SK-N-SH (cell line): ENCODE data around the gene ADPRHL1. TPM values are rescaled to one million over a fixed set of nuclear protein-coding genes. Genes with fewer than 3 reads are reported as not detected.

ENCODE experiments used
- CTCF ChIA-PET: fragments of 300-600, 350-600 bp; formaldehyde crosslinking; extraction: SDS; loops from one replicate; lab custom pipeline; 2021; lab: Yijun Ruan, JAX
- POLR2A ChIA-PET: fragments of 350-600 bp; sonication (Branson Sonifier 250); formaldehyde crosslinking; extraction: SDS; loops from one replicate; lab custom pipeline; 2020; ENCODE audit warnings: antibody characterized with exemption, inconsistent platforms; lab: Yijun Ruan, JAX
- DNase-seq: peaks from one replicate; pipeline ENCODE4 v3.0.0; 2012
- H2AFZ ChIP-seq: fragments of 200-600 bp; sonication (generic); 2 replicates; pipeline ENCODE4 v1.8.1; 2016; ENCODE audit warnings: antibody characterized with exemption, mild to moderate bottlenecking, low read depth
- H3F3A ChIP-seq: fragments of 200-600 bp; sonication (generic); replicated peaks from 2 replicates; pipeline ENCODE3; 2016; ENCODE audit warnings: antibody characterized with exemption, mild to moderate bottlenecking; ENCODE audit not compliant: insufficient read depth
- H3K27ac ChIP-seq, 2 experiments: fragments of 200-500 bp in 1 of 2; fragments of 200-600 bp in 1 of 2; sonication (Bioruptor generic) in 1 of 2; sonication (generic), shearing (Covaris generic) in 1 of 2; 2 replicates each; pipeline versions ENCODE4 v1.5.1 to v1.6.1; 2014 to 2016; ENCODE audit warnings: low read depth in 2 of 2, inconsistent platforms in 1 of 2, low read length in 1 of 2, mild to moderate bottlenecking in 1 of 2, mixed read lengths in 1 of 2
- H3K27me3 ChIP-seq: fragments of 200-600 bp; sonication (generic), shearing (Covaris generic); 2 replicates; pipeline ENCODE4 v1.6.1; 2016; ENCODE audit warnings: mixed run types; ENCODE audit not compliant: insufficient read depth
- H3K36me3 ChIP-seq, 2 experiments: fragments of 200-500 bp in 1 of 2; fragments of 200-600 bp in 1 of 2; sonication (Bioruptor generic) in 1 of 2; sonication (generic) in 1 of 2; replicated peaks in 1 of 2; 2 replicates each; pipeline versions ENCODE3 to v1.5.1; 2014 to 2016; ENCODE audit warnings: low read length in 1 of 2, mild to moderate bottlenecking in 1 of 2; ENCODE audit not compliant: insufficient read depth in 2 of 2, control insufficient read depth in 1 of 2
- H3K4me1 ChIP-seq, 2 experiments: fragments of 200-500 bp in 1 of 2; fragments of 200-600 bp in 1 of 2; sonication (Bioruptor generic) in 1 of 2; sonication (generic), shearing (Covaris generic) in 1 of 2; 2 replicates each; pipeline versions ENCODE4 v1.5.1 to v1.6.1; 2014 to 2016; ENCODE audit warnings: low read depth in 1 of 2, low read length in 1 of 2, mixed run types in 1 of 2; ENCODE audit not compliant: insufficient read depth in 2 of 2, control insufficient read depth in 1 of 2
- H3K4me2 ChIP-seq: fragments of 200-600 bp; sonication (generic), shearing (Covaris generic); 2 replicates; pipeline ENCODE4 v1.6.1; 2017; ENCODE audit warnings: mixed run types
- H3K4me3 ChIP-seq, 2 experiments: fragments of 200-500 bp in 1 of 2; fragments of 200-600 bp in 1 of 2; sonication (Bioruptor generic) in 1 of 2; sonication (generic), shearing (Covaris generic) in 1 of 2; 2 replicates each; pipeline versions ENCODE4 v1.5.1 to v1.8.1; 2014 to 2016; ENCODE audit warnings: low read depth in 2 of 2, inconsistent platforms in 1 of 2, low read length in 1 of 2, mild to moderate bottlenecking in 1 of 2, mixed read lengths in 1 of 2, moderate library complexity in 1 of 2
- H3K79me2 ChIP-seq: fragments of 200-600 bp; sonication (generic); 2 replicates; pipeline ENCODE4 v1.8.1; 2017; ENCODE audit warnings: mild to moderate bottlenecking; ENCODE audit not compliant: insufficient read depth
- H3K9ac ChIP-seq: fragments of 200-600 bp; sonication (generic); 2 replicates; pipeline ENCODE4 v1.6.1; 2017; ENCODE audit warnings: mixed run types
- H3K9me2 ChIP-seq: fragments of 200-600 bp; sonication (generic); 2 replicates; pipeline ENCODE4 v1.6.1; 2017; ENCODE audit warnings: mixed run types
- H3K9me3 ChIP-seq: fragments of 200-600 bp; sonication (generic); 2 replicates; pipeline ENCODE4 v1.6.1; 2017; ENCODE audit warnings: mixed run types, mild to moderate bottlenecking, moderate library complexity
- H4K20me1 ChIP-seq: fragments of 200-600 bp; sonication (generic); 2 replicates; pipeline ENCODE4 v1.6.1; 2017; ENCODE audit warnings: mild to moderate bottlenecking, mixed run types; ENCODE audit not compliant: insufficient read depth
- CHD2 ChIP-seq: fragments of 150-350 bp; IDR thresholded peaks from 2 replicates; pipeline ENCODE4 v1.6.1; 2018; ENCODE audit warnings: low read length; ENCODE audit not compliant: partially characterized antibody
- FOXM1 ChIP-seq: IDR thresholded peaks from 2 replicates; pipeline ENCODE4 v1.4.0; 2012; ENCODE audit warnings: low read depth, mild to moderate bottlenecking
- GATA2 ChIP-seq: sonication (generic); formaldehyde crosslinking; IDR thresholded peaks from 2 replicates; pipeline ENCODE4 v1.5.0; 2020; ENCODE audit warnings: mild to moderate bottlenecking, missing genetic modification reagents
- JUND ChIP-seq: IDR thresholded peaks from 2 replicates; pipeline ENCODE4 v1.4.0; 2012
- MXI1 ChIP-seq: IDR thresholded peaks from 2 replicates; pipeline ENCODE4 v1.6.1; 2012; ENCODE audit warnings: mild to moderate bottlenecking, low read depth, low read length, improper control_type of control experiment
- NFIC ChIP-seq: IDR thresholded peaks from 2 replicates; pipeline ENCODE4 v1.4.0; 2012; ENCODE audit warnings: borderline replicate concordance
- POLR2AphosphoS5 ChIP-seq: IDR thresholded peaks from 2 replicates; pipeline ENCODE4 v1.6.1; 2012; ENCODE audit warnings: low read depth, low read length
- RFX5 ChIP-seq: IDR thresholded peaks from 2 replicates; pipeline ENCODE4 v1.6.1; 2012; ENCODE audit warnings: mild to moderate bottlenecking, improper control_type of control experiment, low read length
- RXRA ChIP-seq: IDR thresholded peaks from 2 replicates; pipeline ENCODE4 v1.4.0; 2012; ENCODE audit warnings: low read depth, mild to moderate bottlenecking, borderline replicate concordance
- SMC3 ChIP-seq: IDR thresholded peaks from 2 replicates; pipeline ENCODE4 v1.6.1; 2012; ENCODE audit warnings: low read depth, low read length, improper control_type of control experiment
- TAF1 ChIP-seq: IDR thresholded peaks from 2 replicates; pipeline ENCODE4 v1.6.1; 2012; ENCODE audit warnings: low read depth, mild to moderate bottlenecking, low read length, moderate library complexity, borderline replicate concordance
- YY1 ChIP-seq: IDR thresholded peaks from 2 replicates; pipeline ENCODE4 v1.4.0; 2012; ENCODE audit warnings: low read depth, mild to moderate bottlenecking
- WGBS: methylation state at CpG from one replicate; pipeline ENCODE4 v1.1.6; 2017; ENCODE audit warnings: low lambda C conversion rate; 5-methylcytosine and 5-hydroxymethylcytosine counted together
- polyA plus RNA-seq, 3 experiments: library from polyadenylated mRNA; depleted of rRNA; stranded (reverse); fragments of >200 nt; gene quantifications; 2 replicates each; pipeline ENCODE4 v1.2.3, GENCODE V29; 2012
- TF ChIP-seq, protein P1 (sequence below): fragments of 150-350 bp; IDR thresholded peaks from 2 replicates; pipeline ENCODE4 v1.6.1; 2017; ENCODE audit warnings: antibody characterized with exemption, low read length, low read depth, borderline replicate concordance
- TF ChIP-seq, protein P2 (sequence below): IDR thresholded peaks from 2 replicates; pipeline ENCODE4 v1.4.0; 2012; ENCODE audit warnings: low read depth
- TF ChIP-seq, protein P3 (sequence below): IDR thresholded peaks from 2 replicates; pipeline ENCODE4 v1.6.1; 2012; ENCODE audit warnings: mild to moderate bottlenecking, low read depth, low read length, moderate library complexity
- TF ChIP-seq, protein P4 (sequence below): IDR thresholded peaks from 2 replicates; pipeline ENCODE4 v1.4.0; 2012; ENCODE audit warnings: low read depth, borderline replicate concordance

ADPRHL1 gene
- polyA plus RNA-seq, 1 of the 3 experiments (the other 2 are of a cell fraction): 1.0 TPM

DNA sequence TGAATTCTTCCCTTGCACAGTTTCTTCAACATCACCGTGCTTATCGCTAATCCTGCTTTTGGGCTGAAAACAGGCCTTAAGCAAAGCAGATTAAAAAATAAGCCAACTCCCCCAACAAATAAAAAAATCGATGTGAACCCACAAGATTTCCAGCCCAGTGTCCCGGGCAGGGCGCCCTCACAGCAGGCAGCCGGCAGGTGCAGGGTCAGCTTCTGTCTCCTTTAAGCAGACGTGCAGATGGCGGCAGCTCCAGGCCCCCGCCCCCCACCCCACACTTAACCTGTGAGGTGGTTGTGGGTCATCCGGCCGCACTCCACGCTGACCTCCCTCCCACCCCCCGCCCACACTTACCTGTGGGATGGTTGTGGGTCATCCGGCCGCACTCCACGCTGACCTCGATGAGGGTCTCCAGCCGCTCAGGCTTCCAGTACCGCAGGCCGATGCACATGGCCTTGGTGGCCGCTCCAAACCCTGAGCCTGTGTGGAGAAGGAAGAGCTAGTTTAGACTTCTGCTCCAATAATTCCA, 19.8 kb downstream of the ADPRHL1 start:
- Histone ChIP-seq H3K9me2 (no peaks in the 10 kb centered on the region), H2AFZ (no peak overlapping the region), H3K4me2 (no peak overlapping the region), H3K36me3 (no peaks in the 10 kb centered on the region), H3K79me2 (no peaks in the 10 kb centered on the region), H4K20me1 (no peaks in the 10 kb centered on the region), H3K9me3 (no peaks in the 10 kb centered on the region), H3F3A (no peaks in the 10 kb centered on the region), H3K27me3 (no peaks in the 10 kb centered on the region), H3K4me3 (no peak overlapping the region), H3K9ac (no peak overlapping the region), H3K27ac (no peak overlapping the region), H3K4me1 (no peaks in the 10 kb centered on the region)
- ChIA-PET CTCF (interaction anchor here (1.4 to 1.9 kb wide), 2 partner anchors 18 to 24 kb away, joined by 3 to 5 read pairs; no protein-coding TSS in a partner anchor), POLR2A (no interaction called here)
- TF ChIP-seq YY1 (no peak), CHD2 (no peak), TAF1 (no peak), RXRA (no peak), MXI1 (no peak)
- TF ChIP-seq, protein P1, sequence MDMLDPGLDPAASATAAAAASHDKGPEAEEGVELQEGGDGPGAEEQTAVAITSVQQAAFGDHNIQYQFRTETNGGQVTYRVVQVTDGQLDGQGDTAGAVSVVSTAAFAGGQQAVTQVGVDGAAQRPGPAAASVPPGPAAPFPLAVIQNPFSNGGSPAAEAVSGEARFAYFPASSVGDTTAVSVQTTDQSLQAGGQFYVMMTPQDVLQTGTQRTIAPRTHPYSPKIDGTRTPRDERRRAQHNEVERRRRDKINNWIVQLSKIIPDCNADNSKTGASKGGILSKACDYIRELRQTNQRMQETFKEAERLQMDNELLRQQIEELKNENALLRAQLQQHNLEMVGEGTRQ: no peak
- TF ChIP-seq, protein P2, sequence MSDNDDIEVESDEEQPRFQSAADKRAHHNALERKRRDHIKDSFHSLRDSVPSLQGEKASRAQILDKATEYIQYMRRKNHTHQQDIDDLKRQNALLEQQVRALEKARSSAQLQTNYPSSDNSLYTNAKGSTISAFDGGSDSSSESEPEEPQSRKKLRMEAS: no peak
- TF ChIP-seq, protein P3, sequence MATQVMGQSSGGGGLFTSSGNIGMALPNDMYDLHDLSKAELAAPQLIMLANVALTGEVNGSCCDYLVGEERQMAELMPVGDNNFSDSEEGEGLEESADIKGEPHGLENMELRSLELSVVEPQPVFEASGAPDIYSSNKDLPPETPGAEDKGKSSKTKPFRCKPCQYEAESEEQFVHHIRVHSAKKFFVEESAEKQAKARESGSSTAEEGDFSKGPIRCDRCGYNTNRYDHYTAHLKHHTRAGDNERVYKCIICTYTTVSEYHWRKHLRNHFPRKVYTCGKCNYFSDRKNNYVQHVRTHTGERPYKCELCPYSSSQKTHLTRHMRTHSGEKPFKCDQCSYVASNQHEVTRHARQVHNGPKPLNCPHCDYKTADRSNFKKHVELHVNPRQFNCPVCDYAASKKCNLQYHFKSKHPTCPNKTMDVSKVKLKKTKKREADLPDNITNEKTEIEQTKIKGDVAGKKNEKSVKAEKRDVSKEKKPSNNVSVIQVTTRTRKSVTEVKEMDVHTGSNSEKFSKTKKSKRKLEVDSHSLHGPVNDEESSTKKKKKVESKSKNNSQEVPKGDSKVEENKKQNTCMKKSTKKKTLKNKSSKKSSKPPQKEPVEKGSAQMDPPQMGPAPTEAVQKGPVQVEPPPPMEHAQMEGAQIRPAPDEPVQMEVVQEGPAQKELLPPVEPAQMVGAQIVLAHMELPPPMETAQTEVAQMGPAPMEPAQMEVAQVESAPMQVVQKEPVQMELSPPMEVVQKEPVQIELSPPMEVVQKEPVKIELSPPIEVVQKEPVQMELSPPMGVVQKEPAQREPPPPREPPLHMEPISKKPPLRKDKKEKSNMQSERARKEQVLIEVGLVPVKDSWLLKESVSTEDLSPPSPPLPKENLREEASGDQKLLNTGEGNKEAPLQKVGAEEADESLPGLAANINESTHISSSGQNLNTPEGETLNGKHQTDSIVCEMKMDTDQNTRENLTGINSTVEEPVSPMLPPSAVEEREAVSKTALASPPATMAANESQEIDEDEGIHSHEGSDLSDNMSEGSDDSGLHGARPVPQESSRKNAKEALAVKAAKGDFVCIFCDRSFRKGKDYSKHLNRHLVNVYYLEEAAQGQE: no peak
- no peak for DNase-seq
- WGBS: 95% methylated on average over 14 of the region's 21 CpGs

DNA sequence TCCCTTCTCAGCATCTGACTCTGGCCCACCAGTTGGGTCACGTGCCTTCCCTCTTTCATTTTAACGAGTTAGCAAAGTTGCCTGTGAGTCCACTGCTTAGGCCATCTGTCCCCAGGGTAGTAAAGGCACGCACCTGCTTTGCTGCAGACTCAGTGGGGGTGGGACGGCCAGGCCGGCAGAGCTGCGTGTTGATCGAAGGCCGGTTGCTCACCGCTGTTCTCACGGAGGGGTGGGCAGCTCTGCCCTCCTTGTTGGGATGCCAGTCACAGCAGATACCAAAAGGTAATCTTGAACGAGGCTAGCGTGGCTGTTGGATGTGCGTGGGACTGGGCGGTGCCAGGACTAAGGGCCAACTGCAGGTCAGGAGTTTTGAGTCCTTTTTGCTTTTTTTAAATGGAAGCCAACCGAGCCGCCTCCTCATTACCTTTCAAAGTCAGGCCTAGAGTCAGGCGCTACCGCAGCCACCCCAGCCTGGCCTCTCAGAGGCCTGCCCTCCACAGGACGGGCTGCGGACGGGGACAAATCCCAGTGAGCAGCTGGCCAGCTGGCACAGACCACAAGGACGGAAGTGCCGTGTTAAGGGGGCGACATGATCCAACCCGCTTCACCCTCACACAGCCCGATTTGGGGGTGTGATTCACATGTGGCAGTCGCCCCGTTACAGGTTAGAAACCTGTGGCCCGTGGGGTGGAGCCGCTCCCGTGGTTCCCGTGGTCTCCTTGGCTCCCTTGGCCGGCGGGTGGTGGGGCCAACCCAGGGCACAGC, 20.6 kb downstream of the ADPRHL1 start:
- POLR2A ChIA-PET: no interaction called here
- 90% methylated on average over 27 of the region's 34 CpGs for WGBS
- CTCF ChIA-PET: interaction anchor here (1.4 to 1.9 kb wide), 2 partner anchors 19 to 25 kb away, joined by 3 to 5 read pairs; no protein-coding TSS in a partner anchor
- TF ChIP-seq MXI1: no peak
- no peak for TF ChIP-seq JUND
- no peak for TF ChIP-seq POLR2AphosphoS5
- no peak for TF ChIP-seq NFIC
- TF ChIP-seq, protein P3: no peak
- TF ChIP-seq SMC3: no peak
- no peak for TF ChIP-seq RXRA
- no peak for TF ChIP-seq FOXM1
- no peak for TF ChIP-seq GATA2
- no peak for TF ChIP-seq CHD2
- TF ChIP-seq, protein P4, sequence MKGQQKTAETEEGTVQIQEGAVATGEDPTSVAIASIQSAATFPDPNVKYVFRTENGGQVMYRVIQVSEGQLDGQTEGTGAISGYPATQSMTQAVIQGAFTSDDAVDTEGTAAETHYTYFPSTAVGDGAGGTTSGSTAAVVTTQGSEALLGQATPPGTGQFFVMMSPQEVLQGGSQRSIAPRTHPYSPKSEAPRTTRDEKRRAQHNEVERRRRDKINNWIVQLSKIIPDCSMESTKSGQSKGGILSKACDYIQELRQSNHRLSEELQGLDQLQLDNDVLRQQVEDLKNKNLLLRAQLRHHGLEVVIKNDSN: no peak
- TF ChIP-seq RFX5: no peak
- no peak for TF ChIP-seq TAF1

More for the DNA sequence above, 20.6 kb downstream of the ADPRHL1 start:
- Histone ChIP-seq H3K27ac (no peak overlapping the region), H2AFZ (no peak overlapping the region), H3K9me3 (no peaks in the 10 kb centered on the region), H3F3A (no peaks in the 10 kb centered on the region), H3K4me2 (no peak overlapping the region), H3K36me3 (no peaks in the 10 kb centered on the region), H3K4me1 (no peaks in the 10 kb centered on the region), H3K4me3 (no peak overlapping the region), H3K27me3 (no peaks in the 10 kb centered on the region), H3K9ac (no peak overlapping the region), H3K9me2 (no peaks in the 10 kb centered on the region), H3K79me2 (no peaks in the 10 kb centered on the region), H4K20me1 (no peaks in the 10 kb centered on the region)
- DNase-seq: no peak
